Measurements from ENCODE around the gene WDR82.
"Not testable (repeated sequence)": the region's sequence is repeated elsewhere in the genome, so short reads cannot be mapped to it uniquely, and the experiment has no call there.

WDR82 gene

DNA sequence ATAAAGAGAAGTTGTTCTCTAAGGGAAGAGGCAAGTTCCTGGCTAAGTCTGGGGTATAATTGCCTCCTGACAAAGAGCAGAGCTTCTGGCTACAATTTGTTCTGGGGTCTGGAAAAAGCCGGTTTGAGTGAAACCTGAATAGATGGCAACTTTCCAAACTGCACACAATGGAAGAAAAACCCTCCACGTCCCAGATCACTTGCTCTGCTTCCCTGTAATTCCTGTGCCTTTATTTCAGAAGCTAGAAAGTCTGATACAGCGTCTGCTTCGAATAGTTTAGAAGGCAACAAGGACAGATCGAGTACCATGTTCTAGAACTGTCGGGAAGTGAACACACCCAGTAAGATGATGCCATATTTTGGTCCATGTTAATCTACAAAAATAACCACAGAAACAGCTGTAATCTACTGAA is 1.6 kb upstream of the WDR82 start:
- no peak overlapping the region for H3K4me3 ChIP-seq (ENCODE audit: low read length)
- peaks cover 4% of the 10 kb centered on the region; the same call in 1 of the 2 replicates for H3K4me1 ChIP-seq (ENCODE audit: insufficient read depth, low read length)
- no peaks in the 10 kb centered on the region for H3K36me3 ChIP-seq (ENCODE audit: insufficient read depth, low read depth, low read length)
- H3K9ac ChIP-seq (ENCODE audit: low read depth, low read length), result no peak overlapping the region
- H3K27ac ChIP-seq (ENCODE audit: low read length), result no peak overlapping the region
- no peaks in the 10 kb centered on the region for H3K9me3 ChIP-seq (ENCODE audit: insufficient read depth, low read depth, low read length)
- no peaks in the 10 kb centered on the region for H3K27me3 ChIP-seq (ENCODE audit: insufficient read depth, low read length)

DNA sequence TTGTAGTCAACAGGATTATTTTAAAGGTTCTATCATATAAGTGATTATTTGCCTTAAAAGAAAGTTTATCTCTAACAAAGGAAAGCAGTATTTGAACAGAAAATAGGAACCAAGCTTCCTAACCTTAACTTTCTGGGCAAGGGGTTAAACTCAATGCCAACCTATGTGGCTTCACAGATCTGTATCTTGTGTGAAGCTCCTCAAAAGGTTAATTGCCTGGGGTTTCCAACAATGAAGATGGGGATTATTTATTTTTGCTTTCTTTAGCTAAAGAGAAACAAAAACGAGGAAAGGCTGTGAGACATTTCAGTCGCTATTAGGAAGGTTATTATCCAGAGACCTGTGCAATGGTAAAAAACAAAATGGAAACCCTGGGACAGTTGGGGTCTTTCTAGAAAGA is 1.1 kb upstream of the WDR82 start:
- Histone ChIP-seq H3K27me3 (ENCODE audit: insufficient read depth, low read length) (no peaks in the 10 kb centered on the region), H3K36me3 (ENCODE audit: insufficient read depth, low read depth, low read length) (peaks cover 1% of the 10 kb centered on the region; the same call in 1 of the 2 replicates), H3K27ac (ENCODE audit: low read length) (no peak overlapping the region), H3K4me1 (ENCODE audit: insufficient read depth, low read length) (peaks cover 4% of the 10 kb centered on the region; the same call in 1 of the 2 replicates), H3K9me3 (ENCODE audit: insufficient read depth, low read depth, low read length) (no peaks in the 10 kb centered on the region), H3K4me3 (ENCODE audit: low read length) (no peak overlapping the region), H3K9ac (ENCODE audit: low read depth, low read length) (no peak overlapping the region)

DNA sequence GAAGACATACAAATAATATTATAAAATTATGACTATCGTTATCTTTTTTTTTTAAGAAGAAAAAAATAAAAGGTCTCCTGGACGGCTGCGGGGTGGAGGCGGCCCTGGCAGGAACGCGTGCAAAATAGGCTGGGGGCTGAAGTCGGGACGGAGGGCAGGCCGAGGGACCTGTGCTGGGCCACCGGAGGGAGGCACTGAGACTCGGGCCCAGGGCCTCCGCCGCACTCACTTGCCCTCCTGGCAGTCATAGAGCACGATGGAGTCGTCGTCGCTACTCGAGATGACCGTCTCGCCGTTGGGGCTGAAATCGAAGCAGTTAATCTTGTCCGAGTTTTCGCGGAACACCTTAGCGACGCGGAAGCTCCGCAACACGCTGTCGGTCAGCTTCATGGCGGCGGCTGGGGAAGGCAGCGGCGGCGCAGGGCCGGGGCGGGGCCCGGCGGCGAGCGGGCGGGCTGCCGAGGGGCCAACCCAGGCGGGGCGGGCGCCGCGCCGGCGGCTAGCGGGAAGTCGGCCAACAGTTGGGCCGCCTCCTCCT is 408 bp downstream of the WDR82 start:
- H3K4me1 ChIP-seq (ENCODE audit: insufficient read depth, low read length), result peaks cover 4% of the 10 kb centered on the region; the same call in 1 of the 2 replicates
- H3K4me3 ChIP-seq (ENCODE audit: low read length), result peak overlapping the region; percentile 86

DNA sequence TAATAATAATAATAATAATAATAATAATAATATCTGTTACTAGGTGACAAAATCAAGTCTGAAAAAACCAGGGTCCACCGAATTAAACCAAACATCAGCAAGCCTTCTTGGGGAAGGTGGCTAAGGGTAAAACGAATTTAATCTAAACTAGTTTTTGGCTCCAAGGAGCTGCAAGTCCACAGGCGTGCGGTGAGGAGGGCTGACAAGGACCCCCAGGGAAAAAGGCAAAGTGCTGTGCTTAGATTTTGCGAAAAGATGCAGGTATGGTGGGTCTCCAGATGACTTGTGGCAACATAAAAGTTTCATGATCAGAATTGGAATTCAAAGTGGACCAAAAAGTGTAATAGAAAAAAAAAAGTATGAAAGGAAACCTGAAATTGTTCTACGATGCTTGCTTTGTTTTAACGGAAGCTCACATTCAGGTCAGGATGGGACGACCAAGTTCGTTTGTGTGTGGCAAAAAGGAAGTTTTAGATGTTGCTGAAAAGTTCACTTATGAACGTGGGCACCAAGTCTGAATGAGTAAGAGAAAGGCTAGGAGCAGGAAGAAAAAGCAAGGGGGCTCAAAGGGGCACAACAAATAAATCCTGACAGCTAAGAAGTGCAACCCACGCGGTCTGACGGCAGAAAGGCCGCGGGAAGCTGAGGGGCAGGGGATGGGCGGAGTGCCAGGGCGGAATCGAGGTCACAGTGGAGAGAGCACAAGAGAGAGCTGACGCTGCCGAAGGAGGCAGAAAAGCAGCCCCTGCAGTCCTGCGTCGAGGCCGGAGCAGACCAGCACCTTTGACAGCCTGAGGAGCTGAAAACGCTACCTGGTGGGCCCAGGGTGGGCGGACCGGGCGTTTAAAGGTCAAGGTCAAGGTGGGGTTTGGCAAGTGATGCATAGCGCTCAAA is 1.1 kb downstream of the WDR82 start:
- peaks cover 21% of the 10 kb centered on the region for H3K36me3 ChIP-seq (ENCODE audit: insufficient read depth, low read depth, low read length)
- peak overlapping the region; percentile 86 for H3K4me3 ChIP-seq (ENCODE audit: low read length)
- no peak overlapping the region for H3K27ac ChIP-seq (ENCODE audit: low read length)
- H3K27me3 ChIP-seq (ENCODE audit: insufficient read depth, low read length), result no peaks in the 10 kb centered on the region
- H3K4me1 ChIP-seq (ENCODE audit: insufficient read depth, low read length), result peaks cover 4% of the 10 kb centered on the region; the same call in 1 of the 2 replicates
- no peaks in the 10 kb centered on the region for H3K9me3 ChIP-seq (ENCODE audit: insufficient read depth, low read depth, low read length)
- peak overlapping the region; percentile 93 for H3K9ac ChIP-seq (ENCODE audit: low read depth, low read length)

More for the DNA sequence above, 408 bp downstream of the WDR82 start:
- Histone ChIP-seq H3K27ac (ENCODE audit: low read length) (no peak overlapping the region), H3K36me3 (ENCODE audit: insufficient read depth, low read depth, low read length) (peaks cover 14% of the 10 kb centered on the region), H3K9ac (ENCODE audit: low read depth, low read length) (peak overlapping the region; percentile 93), H3K9me3 (ENCODE audit: insufficient read depth, low read depth, low read length) (no peaks in the 10 kb centered on the region), H3K27me3 (ENCODE audit: insufficient read depth, low read length) (no peaks in the 10 kb centered on the region)

DNA sequence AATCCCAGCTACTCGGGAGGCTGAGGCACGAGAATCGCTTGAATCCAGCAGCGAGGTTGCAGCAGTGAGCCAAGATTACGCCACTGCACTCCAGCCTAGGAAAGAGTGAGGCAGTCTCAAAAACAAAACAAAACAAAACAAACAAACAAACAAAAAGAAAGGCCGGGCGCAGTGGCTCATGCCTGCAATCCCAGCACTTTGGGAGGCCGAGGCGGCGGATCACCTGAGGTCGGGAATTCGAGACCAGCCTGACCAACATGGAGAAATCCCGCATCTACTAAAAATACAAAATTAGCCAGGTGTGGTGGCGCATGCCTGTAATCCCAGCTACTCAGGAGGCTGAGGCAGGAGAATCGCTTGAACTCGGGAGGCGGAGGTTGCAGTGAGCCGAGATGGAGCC is 3.7 kb downstream of the WDR82 start:
- peaks cover 42% of the 10 kb centered on the region for H3K36me3 ChIP-seq (ENCODE audit: insufficient read depth, low read depth, low read length)
- H3K27me3 ChIP-seq (ENCODE audit: insufficient read depth, low read length); H3K9ac ChIP-seq (ENCODE audit: low read depth, low read length); H3K4me1 ChIP-seq (ENCODE audit: insufficient read depth, low read length); H3K4me3 ChIP-seq (ENCODE audit: low read length); H3K27ac ChIP-seq (ENCODE audit: low read length); H3K9me3 ChIP-seq (ENCODE audit: insufficient read depth, low read depth, low read length): not testable (repeated sequence)

DNA sequence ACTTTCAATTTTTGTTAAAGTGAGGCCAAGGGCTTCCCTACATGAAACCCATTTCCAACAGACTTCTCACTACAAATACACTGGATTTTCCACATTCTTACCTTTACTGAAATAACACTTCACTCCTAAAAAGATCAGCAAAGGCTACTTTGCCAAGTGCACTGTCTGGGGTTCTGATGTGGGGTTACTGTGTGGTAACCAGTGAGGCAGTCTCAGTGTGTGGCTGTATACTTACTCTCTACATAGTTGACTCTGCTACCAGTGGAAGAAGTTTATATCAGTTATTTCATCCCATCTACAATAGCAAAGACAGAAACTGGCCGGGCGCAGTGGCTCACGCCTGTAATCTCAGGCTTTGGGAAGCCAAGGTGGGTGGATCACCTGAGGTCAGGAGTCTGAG is 5.6 kb downstream of the WDR82 start:
- Histone ChIP-seq H3K27ac (ENCODE audit: low read length) (no peak overlapping the region), H3K9ac (ENCODE audit: low read depth, low read length) (no peak overlapping the region), H3K9me3 (ENCODE audit: insufficient read depth, low read depth, low read length) (no peaks in the 10 kb centered on the region), H3K4me3 (ENCODE audit: low read length) (no peak overlapping the region), H3K4me1 (ENCODE audit: insufficient read depth, low read length) (peaks cover 4% of the 10 kb centered on the region; the same call in 1 of the 2 replicates), H3K27me3 (ENCODE audit: insufficient read depth, low read length) (no peaks in the 10 kb centered on the region), H3K36me3 (ENCODE audit: insufficient read depth, low read depth, low read length) (peaks cover 61% of the 10 kb centered on the region)

DNA sequence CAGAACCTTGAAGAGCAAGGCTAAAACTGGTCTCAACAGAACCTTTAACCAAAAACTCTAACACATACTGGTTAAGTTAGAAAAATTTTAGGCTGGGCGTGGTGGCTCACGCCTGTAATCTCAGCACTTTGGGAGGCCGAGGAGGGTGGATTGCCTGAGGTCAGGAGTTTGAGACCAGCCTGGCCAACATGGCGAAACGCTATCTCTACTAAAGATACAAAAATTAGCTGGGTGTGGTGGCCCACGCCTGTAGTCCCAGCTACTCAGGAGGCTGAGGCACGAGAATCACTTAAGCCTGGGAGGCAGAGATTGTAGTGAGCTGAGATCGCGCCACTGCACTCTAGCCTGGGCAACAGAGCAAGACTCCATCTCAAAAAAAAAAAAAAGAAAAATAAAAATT is 6.3 kb downstream of the WDR82 start:
- peaks cover 67% of the 10 kb centered on the region for H3K36me3 ChIP-seq (ENCODE audit: insufficient read depth, low read depth, low read length)
- not testable (repeated sequence) for H3K27me3 ChIP-seq (ENCODE audit: insufficient read depth, low read length); H3K27ac ChIP-seq (ENCODE audit: low read length); H3K9me3 ChIP-seq (ENCODE audit: insufficient read depth, low read depth, low read length); H3K4me3 ChIP-seq (ENCODE audit: low read length); H3K4me1 ChIP-seq (ENCODE audit: insufficient read depth, low read length); H3K9ac ChIP-seq (ENCODE audit: low read depth, low read length)

DNA sequence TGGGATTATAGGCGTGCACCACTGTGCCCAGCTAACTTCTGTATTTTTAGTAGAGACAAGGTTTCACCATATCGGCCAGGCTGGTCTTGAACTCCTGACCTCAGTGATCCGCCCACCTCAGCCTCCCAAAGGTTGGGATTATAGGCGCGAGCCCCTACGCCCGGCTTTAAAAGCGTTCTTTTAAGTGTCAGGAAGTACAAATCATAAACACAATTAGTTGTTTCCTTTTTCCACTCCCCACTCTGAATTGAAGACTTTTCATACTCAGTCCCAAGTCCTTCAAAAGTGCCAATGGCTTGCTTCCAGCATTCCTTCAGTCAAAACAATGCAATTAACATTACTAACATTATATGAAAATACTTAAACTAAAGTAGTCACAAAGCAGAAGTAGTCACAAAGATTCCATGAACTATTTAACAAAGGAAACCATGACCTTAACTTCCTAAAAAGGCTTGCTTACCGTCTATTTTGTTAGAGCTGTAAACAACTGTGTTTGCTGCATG is 8.1 kb downstream of the WDR82 start:
- no peak overlapping the region for H3K9ac ChIP-seq (ENCODE audit: low read depth, low read length)
- H3K9me3 ChIP-seq (ENCODE audit: insufficient read depth, low read depth, low read length), result no peaks in the 10 kb centered on the region
- H3K27ac ChIP-seq (ENCODE audit: low read length), result no peak overlapping the region
- H3K4me3 ChIP-seq (ENCODE audit: low read length), result no peak overlapping the region
- no peaks in the 10 kb centered on the region for H3K4me1 ChIP-seq (ENCODE audit: insufficient read depth, low read length)
- H3K36me3 ChIP-seq (ENCODE audit: insufficient read depth, low read depth, low read length), result peaks cover 85% of the 10 kb centered on the region
- H3K27me3 ChIP-seq (ENCODE audit: insufficient read depth, low read length), result no peaks in the 10 kb centered on the region

DNA sequence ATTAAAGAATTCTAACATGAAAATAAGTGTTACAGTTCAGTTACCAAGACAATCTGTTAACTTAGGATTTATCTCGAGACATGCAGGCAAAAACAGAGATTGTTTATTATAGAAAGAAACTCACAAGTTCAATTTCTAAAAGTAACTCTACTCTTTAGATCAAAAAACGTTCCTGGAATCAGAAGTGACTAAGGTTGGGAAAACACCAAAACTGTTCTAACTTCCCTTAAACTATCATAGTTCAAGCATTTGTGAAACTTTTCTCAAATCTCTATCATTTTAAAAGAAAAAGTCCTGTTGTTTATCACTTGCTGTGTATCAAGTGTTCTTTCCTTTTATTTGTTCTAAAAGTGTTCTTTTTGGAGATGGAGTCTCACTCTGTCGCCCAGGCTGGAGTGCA is 8.7 kb downstream of the WDR82 start:
- no peak overlapping the region for H3K4me3 ChIP-seq (ENCODE audit: low read length)
- H3K36me3 ChIP-seq (ENCODE audit: insufficient read depth, low read depth, low read length), result peaks cover 91% of the 10 kb centered on the region
- no peaks in the 10 kb centered on the region for H3K27me3 ChIP-seq (ENCODE audit: insufficient read depth, low read length)
- H3K27ac ChIP-seq (ENCODE audit: low read length), result no peak overlapping the region
- no peak overlapping the region for H3K9ac ChIP-seq (ENCODE audit: low read depth, low read length)
- H3K4me1 ChIP-seq (ENCODE audit: insufficient read depth, low read length), result no peaks in the 10 kb centered on the region
- H3K9me3 ChIP-seq (ENCODE audit: insufficient read depth, low read depth, low read length), result no peaks in the 10 kb centered on the region

DNA sequence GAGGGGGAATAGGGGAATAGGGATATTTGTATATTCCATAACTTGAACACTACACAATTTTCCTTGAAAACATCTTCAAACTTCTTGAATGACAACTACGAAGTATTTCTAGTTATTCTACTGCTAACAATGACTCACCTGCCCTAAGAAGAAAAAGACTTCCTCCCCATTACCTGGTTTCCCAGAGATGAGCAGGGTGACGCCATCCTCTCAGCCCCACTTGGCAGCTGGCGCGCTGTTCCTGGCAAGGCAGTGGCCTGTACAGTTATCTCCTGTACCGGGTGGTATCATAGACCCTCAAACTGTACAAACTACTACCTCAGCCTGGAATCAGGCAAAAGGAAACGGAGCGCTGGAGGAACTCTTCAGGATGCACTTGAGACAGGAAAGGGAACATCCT is 10.4 kb downstream of the WDR82 start:
- no peak overlapping the region for H3K4me3 ChIP-seq (ENCODE audit: low read length)
- H3K4me1 ChIP-seq (ENCODE audit: insufficient read depth, low read length), result no peaks in the 10 kb centered on the region
- H3K27me3 ChIP-seq (ENCODE audit: insufficient read depth, low read length), result no peaks in the 10 kb centered on the region
- H3K9me3 ChIP-seq (ENCODE audit: insufficient read depth, low read depth, low read length), result no peaks in the 10 kb centered on the region
- no peak overlapping the region for H3K9ac ChIP-seq (ENCODE audit: low read depth, low read length)
- H3K27ac ChIP-seq (ENCODE audit: low read length), result no peak overlapping the region
- peaks cover 94% of the 10 kb centered on the region for H3K36me3 ChIP-seq (ENCODE audit: insufficient read depth, low read depth, low read length)

DNA sequence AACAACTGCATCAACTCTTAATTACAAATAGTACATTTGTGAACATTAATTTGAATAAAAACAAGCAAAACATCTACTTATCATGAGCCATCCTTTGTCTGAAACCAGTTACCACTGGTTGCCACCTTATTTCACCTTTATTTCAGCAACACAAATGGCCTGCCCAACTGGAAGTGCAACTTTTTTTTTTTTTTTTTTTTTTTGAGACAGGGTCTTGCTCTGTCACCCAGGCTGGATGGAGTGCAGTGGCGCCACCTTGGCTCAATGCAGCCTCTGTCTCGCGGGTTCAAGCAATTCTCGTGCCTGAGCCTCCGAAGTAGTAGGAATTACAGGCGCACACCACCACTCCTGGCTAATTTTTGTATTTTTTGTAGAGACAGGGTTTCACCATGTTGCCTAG is 13.1 kb downstream of the WDR82 start:
- Histone ChIP-seq H3K27ac (ENCODE audit: low read length) (no peak overlapping the region), H3K9ac (ENCODE audit: low read depth, low read length) (no peak overlapping the region), H3K9me3 (ENCODE audit: insufficient read depth, low read depth, low read length) (no peaks in the 10 kb centered on the region), H3K27me3 (ENCODE audit: insufficient read depth, low read length) (no peaks in the 10 kb centered on the region), H3K4me1 (ENCODE audit: insufficient read depth, low read length) (no peaks in the 10 kb centered on the region), H3K4me3 (ENCODE audit: low read length) (no peak overlapping the region), H3K36me3 (ENCODE audit: insufficient read depth, low read depth, low read length) (peaks cover 98% of the 10 kb centered on the region)

DNA sequence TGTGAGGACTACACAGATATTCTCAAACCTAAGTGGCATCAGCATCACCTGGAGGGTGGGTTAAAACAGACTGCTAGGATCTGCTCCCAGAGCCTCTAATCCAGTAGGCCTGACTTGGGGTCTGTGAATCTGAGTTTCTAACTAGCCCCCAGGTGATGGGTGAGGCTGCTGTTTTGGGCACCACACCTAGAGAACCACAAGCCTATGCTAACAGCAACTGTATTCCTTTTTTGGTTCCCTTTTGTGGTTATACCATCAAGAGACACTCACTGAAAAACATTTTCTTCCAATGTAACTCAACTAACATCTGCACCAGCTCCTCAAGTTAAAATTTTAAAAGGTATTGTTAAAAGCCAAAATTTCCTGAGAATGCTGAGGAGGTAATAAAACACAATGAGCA is 16.0 kb downstream of the WDR82 start:
- H3K27ac ChIP-seq (ENCODE audit: low read length), result no peak overlapping the region
- H3K9me3 ChIP-seq (ENCODE audit: insufficient read depth, low read depth, low read length), result no peaks in the 10 kb centered on the region
- no peak overlapping the region for H3K9ac ChIP-seq (ENCODE audit: low read depth, low read length)
- H3K4me3 ChIP-seq (ENCODE audit: low read length), result no peak overlapping the region
- H3K4me1 ChIP-seq (ENCODE audit: insufficient read depth, low read length), result no peaks in the 10 kb centered on the region
- H3K36me3 ChIP-seq (ENCODE audit: insufficient read depth, low read depth, low read length), result peaks cover 99% of the 10 kb centered on the region
- no peaks in the 10 kb centered on the region for H3K27me3 ChIP-seq (ENCODE audit: insufficient read depth, low read length)
